Measurements from ENCODE around the gene MIAT. TPM values are rescaled to one million over a fixed set of nuclear protein-coding genes. Genes with fewer than 3 reads are reported as not detected.

MIAT gene
- total and polyA plus RNA-seq, 2 of the 4 experiments (the other 2 are of a cell fraction) = 0.54 to 0.65 TPM

DNA sequence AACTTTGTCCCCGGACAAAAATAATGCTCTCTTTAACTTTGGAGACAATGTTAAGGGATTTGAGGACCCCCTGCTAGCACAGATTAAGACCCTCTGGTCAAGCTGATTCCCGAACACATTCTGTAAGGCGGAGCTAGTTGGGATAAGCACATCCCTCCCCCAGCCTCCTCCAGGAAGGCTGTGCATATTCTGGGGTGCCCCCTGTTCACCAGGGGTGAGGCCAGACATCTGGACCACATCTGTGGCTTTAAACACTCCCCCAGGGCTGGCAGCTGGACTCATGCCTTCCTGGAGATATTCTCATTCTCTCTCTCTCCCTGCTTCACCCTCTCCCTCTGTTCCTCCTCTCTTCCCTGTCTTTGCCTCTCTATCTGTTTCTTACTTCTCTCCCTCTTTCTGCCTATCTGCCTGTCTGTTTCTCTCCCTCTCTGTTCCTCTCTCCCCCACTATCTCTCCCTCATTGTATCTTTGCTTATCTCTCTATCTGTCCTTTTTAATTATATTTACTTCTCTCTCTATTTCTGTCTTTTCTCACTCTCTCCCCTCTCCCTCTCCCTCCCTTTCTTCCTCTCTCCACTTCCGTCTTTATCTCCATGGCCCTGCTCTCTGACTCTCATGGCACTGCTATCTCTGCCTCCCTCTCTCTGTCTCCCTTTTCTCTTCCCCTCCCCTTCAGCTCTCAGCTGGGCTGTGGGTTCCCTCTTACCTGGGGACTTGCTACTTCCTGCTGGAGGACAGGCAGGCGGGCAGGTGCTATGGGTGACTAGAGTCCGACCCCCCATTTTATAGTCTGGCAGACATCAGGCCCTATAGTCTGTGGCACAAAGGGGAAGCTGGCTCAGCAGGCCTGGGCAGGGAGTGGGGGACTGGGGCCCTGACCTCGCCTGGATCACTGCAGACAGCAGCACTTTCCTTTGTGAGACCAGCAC, 39.9 kb upstream of the MIAT start, which contains the start of gene CRYBB1 (continued):
- TF ChIP-seq MXI1 (IDR thresholded peaks at IDR 0.05; ENCODE audit: borderline replicate concordance, low read depth, low read length) (no peak), POLR2A (IDR thresholded peaks at IDR 0.05; ENCODE audit: low read depth, low read length) (no peak)

DNA sequence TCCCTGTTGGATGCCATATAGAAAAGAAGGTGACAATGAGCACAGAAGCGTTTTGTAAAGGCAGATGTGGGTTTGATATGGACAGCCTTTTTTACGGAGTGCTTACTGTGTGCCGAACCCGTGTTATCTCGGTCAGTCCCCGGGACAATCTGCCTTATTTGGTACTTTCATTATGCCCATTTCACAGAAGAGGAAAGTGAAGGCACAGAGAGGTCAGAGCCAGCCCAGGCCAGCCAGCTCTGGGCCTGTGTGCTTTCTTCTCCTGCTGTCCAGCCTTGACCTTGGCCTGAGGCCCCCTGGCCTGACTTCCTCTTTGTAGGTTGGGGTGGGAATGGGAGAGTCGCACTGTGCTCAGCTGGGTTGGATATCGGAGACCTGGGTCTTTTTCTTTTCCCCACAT, 38.9 kb upstream of the MIAT start:
- Histone ChIP-seq H3K4ac (ENCODE audit: low read depth, low read length) (no peak overlapping the region), H3K9me3 (ENCODE audit: control insufficient read depth, insufficient read depth, low read length) (no peaks in the 10 kb centered on the region), H2BK5ac (ENCODE audit: low read depth, low read length, poor library complexity, severe bottlenecking) (no peak overlapping the region), H2AK9ac (replicated peaks; ENCODE audit: low read depth, low read length, poor library complexity) (peak overlapping the region; percentile 47), H4K20me1 (ENCODE audit: insufficient read depth, low read length) (no peaks in the 10 kb centered on the region), H3K23ac (ENCODE audit: low read depth, low read length) (no peak overlapping the region), H3K27me3 (ENCODE audit: control insufficient read depth, insufficient read depth, low read length) (peaks cover 12% of the 10 kb centered on the region), H2BK15ac (ENCODE audit: low read depth, low read length) (no peak overlapping the region), H2AK5ac (ENCODE audit: low read depth, low read length) (no peak overlapping the region), H3K4me2 (ENCODE audit: low read depth, low read length) (no peak overlapping the region), H3K18ac (ENCODE audit: low read depth, low read length) (no peak overlapping the region), H2BK120ac (ENCODE audit: low read depth, low read length) (no peak overlapping the region), H3K14ac (replicated peaks; ENCODE audit: low read depth, low read length) (no peak overlapping the region), H3K27ac (ENCODE audit: insufficient read depth, low read length) (no peak overlapping the region), H3K79me1 (ENCODE audit: low read depth in 1 of 2, low read length in 2 of 2) (no peaks in the 10 kb centered on the region), H4K8ac (ENCODE audit: low read depth in 2 of 2, low read length in 2 of 2) (no peak overlapping the region), H3K4me1 (ENCODE audit: control insufficient read depth, insufficient read depth, low read length) (no peaks in the 10 kb centered on the region), H2AFZ (replicated peaks; ENCODE audit: low read length, poor library complexity) (no peak overlapping the region), H2BK20ac (ENCODE audit: low read depth, low read length) (no peak overlapping the region), H3K56ac (ENCODE audit: extremely low read depth, insufficient read depth, low read length) (no peak overlapping the region), H3K9ac (ENCODE audit: low read depth, low read length) (no peak overlapping the region), H3K36me3 (ENCODE audit: control insufficient read depth, insufficient read depth, low read length) (no peaks in the 10 kb centered on the region), H3K9me1 (ENCODE audit: insufficient read depth, low read length) (no peaks in the 10 kb centered on the region), H4K91ac (ENCODE audit: insufficient read depth, low read depth, low read length) (no peak overlapping the region), H4K5ac (ENCODE audit: low read depth, low read length) (no peak overlapping the region), H3K4me3 (ENCODE audit: insufficient read depth, low read depth, low read length) (no peak overlapping the region)
- no peak for ATAC-seq (ENCODE audit: low read depth)
- WGBS, 2 experiments (ENCODE audit: extremely low coverage in 2 of 2, insufficient read length in 1 of 2) = 60% methylated on average over 1 of the region's 8 CpGs; no CpG with 5 or more reads in 1 of the 2 experiments
- DNase-seq = no peak
- CTCF ChIA-PET = no interaction called here
- POLR2A ChIA-PET (ENCODE audit: unreplicated experiment) = no interaction called here
- intact Hi-C loops (cut with micrococcal nuclease) = no loop called here
- in situ Hi-C loops (cut with MboI; ENCODE audit: low sequenced_read_pairs) = no loop called here
- dilution Hi-C loops (cut with HindIII; ENCODE audit: low sequenced_read_pairs, unreplicated experiment) = no loop called here
- BruUV-seq (replicated peaks) = no TSS peak
- TF ChIP-seq MAFK (IDR thresholded peaks at IDR 0.05; ENCODE audit: low read depth, low read length) (no peak), CHD1 (IDR thresholded peaks at IDR 0.05; ENCODE audit: low read depth, low read length) (no peak), MXI1 (IDR thresholded peaks at IDR 0.05; ENCODE audit: borderline replicate concordance, low read depth, low read length) (no peak), NFE2L2 (IDR thresholded peaks at IDR 0.05; ENCODE audit: low read depth, low read length) (no peak), MAZ (IDR thresholded peaks at IDR 0.05; ENCODE audit: borderline replicate concordance, low read depth, low read length) (no peak), POLR2A (IDR thresholded peaks at IDR 0.05; ENCODE audit: low read depth, low read length) (no peak), CEBPB (IDR thresholded peaks at IDR 0.05; ENCODE audit: low read depth, low read length) (no peak), BHLHE40 (IDR thresholded peaks at IDR 0.05; ENCODE audit: low read depth, low read length) (no peak), SMC3 (IDR thresholded peaks at IDR 0.05; ENCODE audit: low read depth, low read length) (no peak), RAD21 (IDR thresholded peaks at IDR 0.05; ENCODE audit: low read length) (no peak)
- TF ChIP-seq, protein P1, sequence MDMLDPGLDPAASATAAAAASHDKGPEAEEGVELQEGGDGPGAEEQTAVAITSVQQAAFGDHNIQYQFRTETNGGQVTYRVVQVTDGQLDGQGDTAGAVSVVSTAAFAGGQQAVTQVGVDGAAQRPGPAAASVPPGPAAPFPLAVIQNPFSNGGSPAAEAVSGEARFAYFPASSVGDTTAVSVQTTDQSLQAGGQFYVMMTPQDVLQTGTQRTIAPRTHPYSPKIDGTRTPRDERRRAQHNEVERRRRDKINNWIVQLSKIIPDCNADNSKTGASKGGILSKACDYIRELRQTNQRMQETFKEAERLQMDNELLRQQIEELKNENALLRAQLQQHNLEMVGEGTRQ (IDR thresholded peaks at IDR 0.05; ENCODE audit: low read depth, low read length) = no peak
- TF ChIP-seq, protein P2, sequence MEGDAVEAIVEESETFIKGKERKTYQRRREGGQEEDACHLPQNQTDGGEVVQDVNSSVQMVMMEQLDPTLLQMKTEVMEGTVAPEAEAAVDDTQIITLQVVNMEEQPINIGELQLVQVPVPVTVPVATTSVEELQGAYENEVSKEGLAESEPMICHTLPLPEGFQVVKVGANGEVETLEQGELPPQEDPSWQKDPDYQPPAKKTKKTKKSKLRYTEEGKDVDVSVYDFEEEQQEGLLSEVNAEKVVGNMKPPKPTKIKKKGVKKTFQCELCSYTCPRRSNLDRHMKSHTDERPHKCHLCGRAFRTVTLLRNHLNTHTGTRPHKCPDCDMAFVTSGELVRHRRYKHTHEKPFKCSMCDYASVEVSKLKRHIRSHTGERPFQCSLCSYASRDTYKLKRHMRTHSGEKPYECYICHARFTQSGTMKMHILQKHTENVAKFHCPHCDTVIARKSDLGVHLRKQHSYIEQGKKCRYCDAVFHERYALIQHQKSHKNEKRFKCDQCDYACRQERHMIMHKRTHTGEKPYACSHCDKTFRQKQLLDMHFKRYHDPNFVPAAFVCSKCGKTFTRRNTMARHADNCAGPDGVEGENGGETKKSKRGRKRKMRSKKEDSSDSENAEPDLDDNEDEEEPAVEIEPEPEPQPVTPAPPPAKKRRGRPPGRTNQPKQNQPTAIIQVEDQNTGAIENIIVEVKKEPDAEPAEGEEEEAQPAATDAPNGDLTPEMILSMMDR (conservative IDR thresholded peaks at IDR 0.05; ENCODE audit: low read depth, low read length) = no peak

Measured in IMR-90 (cell line).